ENCODE measurements around the gene ZFAND3.

The ZFAND3 gene

DNA sequence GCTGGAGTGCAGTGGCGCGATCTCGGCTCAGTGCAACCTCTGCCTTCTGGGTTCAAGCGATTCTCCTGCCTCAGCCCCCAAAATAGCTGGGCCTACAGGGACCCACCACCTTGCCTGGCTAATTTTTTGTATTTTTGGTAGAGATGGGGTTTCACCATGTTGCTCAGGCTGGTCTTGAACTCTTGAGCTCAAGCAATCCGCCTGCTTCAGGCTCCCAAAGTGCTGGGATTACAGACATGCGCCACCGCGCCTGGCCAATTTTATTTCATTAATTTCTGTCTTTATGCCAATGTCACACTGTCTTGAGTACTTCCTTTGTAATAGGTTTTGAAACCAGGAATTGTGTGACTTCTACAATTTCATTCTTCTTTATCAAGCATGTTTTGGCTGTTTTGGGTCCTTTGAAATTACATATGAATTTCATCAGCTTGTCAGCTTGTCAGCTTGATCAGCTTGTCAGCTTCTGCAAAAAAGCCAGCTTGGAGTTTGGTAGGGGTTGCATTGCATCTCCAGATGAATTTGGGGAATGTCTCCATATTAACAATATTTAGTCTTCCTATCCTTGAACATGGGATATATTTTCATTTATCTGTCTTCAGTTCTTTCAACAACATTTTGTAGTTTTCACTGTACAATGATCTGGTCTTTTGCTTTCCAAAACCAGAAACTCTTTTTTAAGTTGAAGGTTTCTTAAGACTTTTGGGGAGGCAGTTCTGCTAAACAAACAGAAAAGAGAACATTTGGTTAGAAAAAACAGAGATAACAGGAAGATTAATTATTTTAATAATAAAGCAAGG is 20.8 kb downstream of the ZFAND3 start:
- Histone ChIP-seq H3K4me1 (ENCODE audit: insufficient read depth, low read length) (peaks cover 23% of the 10 kb centered on the region), H3K27ac (ENCODE audit: low read length) (no peak overlapping the region), H3K79me2 (ENCODE audit: insufficient read depth, low read length) (peaks cover 94% of the 10 kb centered on the region), H3K4me3 (ENCODE audit: low read depth in 1 of 2, low read length in 2 of 2) (no peak overlapping the region), H3K9me3 (ENCODE audit: insufficient read depth, low read length, severe bottlenecking) (no peaks in the 10 kb centered on the region), H3K4me2 (ENCODE audit: insufficient read depth, low read length) (no peak overlapping the region), H2AFZ (ENCODE audit: low read depth, low read length) (no peak overlapping the region), H3K9ac (ENCODE audit: low read depth, low read length) (no peak overlapping the region), H3K36me3 (ENCODE audit: insufficient read depth, low read length) (no peaks in the 10 kb centered on the region), H4K20me1 (ENCODE audit: insufficient read depth, low read length) (peaks cover 48% of the 10 kb centered on the region), H3K27me3 (ENCODE audit: insufficient read depth, low read length, poor library complexity) (no peaks in the 10 kb centered on the region)
- ATAC-seq (ENCODE audit: insufficient read depth, low read depth) (no peak), DNase-seq (no peak)
- no peak for TF ChIP-seq EZH2 (IDR thresholded peaks at IDR 0.05; ENCODE audit: borderline replicate concordance, low read depth, low read length, severe bottlenecking)
- TF ChIP-seq, protein P1, sequence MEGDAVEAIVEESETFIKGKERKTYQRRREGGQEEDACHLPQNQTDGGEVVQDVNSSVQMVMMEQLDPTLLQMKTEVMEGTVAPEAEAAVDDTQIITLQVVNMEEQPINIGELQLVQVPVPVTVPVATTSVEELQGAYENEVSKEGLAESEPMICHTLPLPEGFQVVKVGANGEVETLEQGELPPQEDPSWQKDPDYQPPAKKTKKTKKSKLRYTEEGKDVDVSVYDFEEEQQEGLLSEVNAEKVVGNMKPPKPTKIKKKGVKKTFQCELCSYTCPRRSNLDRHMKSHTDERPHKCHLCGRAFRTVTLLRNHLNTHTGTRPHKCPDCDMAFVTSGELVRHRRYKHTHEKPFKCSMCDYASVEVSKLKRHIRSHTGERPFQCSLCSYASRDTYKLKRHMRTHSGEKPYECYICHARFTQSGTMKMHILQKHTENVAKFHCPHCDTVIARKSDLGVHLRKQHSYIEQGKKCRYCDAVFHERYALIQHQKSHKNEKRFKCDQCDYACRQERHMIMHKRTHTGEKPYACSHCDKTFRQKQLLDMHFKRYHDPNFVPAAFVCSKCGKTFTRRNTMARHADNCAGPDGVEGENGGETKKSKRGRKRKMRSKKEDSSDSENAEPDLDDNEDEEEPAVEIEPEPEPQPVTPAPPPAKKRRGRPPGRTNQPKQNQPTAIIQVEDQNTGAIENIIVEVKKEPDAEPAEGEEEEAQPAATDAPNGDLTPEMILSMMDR (IDR thresholded peaks at IDR 0.05; ENCODE audit: borderline replicate concordance, extremely low read depth, low read length, poor library complexity, severe bottlenecking), result no peak

DNA sequence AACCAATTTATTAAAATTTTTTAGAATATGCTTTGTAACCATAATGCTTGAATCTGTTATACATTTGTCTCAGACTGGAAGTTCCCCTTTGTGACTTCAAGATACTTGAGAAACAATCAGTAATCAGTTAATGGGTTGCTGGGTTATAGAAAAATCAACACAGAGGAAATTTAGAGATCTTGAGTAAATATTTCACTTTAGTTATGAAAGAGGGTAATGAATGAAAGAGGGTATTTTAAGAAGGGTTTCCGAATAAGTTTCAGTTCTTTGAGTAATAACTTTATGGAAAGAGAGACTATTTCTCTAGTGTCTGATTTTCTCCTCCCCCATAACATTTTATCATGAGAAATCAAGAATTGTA is 21.4 kb downstream of the ZFAND3 start:
- no peak overlapping the region for H3K9ac ChIP-seq (ENCODE audit: low read depth, low read length)
- no peaks in the 10 kb centered on the region for H3K36me3 ChIP-seq (ENCODE audit: insufficient read depth, low read length)
- peaks cover 48% of the 10 kb centered on the region for H4K20me1 ChIP-seq (ENCODE audit: insufficient read depth, low read length)
- peaks cover 94% of the 10 kb centered on the region for H3K79me2 ChIP-seq (ENCODE audit: insufficient read depth, low read length)
- no peaks in the 10 kb centered on the region for H3K27me3 ChIP-seq (ENCODE audit: insufficient read depth, low read length, poor library complexity)
- H3K9me3 ChIP-seq (ENCODE audit: insufficient read depth, low read length, severe bottlenecking), result no peaks in the 10 kb centered on the region
- TF ChIP-seq EZH2 (IDR thresholded peaks at IDR 0.05; ENCODE audit: borderline replicate concordance, low read depth, low read length, severe bottlenecking), result no peak
- TF ChIP-seq, protein P1 (IDR thresholded peaks at IDR 0.05; ENCODE audit: borderline replicate concordance, extremely low read depth, low read length, poor library complexity, severe bottlenecking), result no peak
- no peak overlapping the region for H3K4me2 ChIP-seq (ENCODE audit: insufficient read depth, low read length)
- DNase-seq (no peak), ATAC-seq (ENCODE audit: insufficient read depth, low read depth) (no peak)
- no peak overlapping the region for H3K27ac ChIP-seq (ENCODE audit: low read length)
- H3K4me1 ChIP-seq (ENCODE audit: insufficient read depth, low read length), result peaks cover 23% of the 10 kb centered on the region
- H2AFZ ChIP-seq (ENCODE audit: low read depth, low read length), result no peak overlapping the region
- no peak overlapping the region for H3K4me3 ChIP-seq (ENCODE audit: low read depth in 1 of 2, low read length in 2 of 2)

DNA sequence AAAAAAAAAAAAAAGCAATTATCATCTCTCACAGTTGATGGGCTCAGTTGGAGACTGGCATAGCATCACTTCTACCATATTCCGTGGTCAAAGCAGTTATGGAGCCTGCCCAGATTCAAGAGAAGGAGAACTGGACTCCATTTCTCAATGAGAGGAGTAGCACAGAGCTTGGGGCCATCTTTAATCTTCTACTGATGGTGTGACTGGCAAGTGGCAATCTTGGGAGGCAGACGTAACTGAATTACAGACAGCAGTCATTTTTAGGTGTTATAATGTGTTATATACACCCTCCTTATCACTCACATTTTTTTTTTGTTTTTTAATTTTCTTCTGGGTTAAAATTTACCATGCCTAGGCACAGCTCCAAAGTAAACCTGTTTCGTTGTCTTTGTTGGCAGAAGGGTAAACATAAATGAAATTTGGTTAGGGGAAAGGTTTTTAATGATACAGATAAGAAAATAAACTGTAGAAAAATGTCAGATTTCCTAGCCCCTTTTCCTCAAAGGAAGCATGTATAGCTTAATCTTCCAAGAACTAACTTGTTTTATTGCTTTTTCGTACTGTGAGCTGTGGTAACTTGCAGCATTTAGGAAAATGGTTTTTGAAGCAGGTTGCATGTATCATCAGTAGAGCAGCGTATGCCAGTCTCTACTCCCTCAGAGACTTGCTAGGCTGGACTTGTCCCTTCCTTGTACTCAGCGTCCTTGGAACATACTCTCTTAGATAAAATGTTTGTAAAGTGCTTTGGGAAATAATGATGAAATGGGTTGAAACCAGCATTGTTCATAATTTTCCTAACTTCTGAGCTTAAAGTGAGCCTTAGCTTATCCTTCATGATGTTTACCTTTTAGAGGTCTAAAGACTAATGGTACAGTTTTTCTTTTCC is 25.7 kb downstream of the ZFAND3 start:
- no peak for ATAC-seq (ENCODE audit: insufficient read depth, low read depth)
- no peak overlapping the region for H3K4me2 ChIP-seq (ENCODE audit: insufficient read depth, low read length)
- H3K36me3 ChIP-seq (ENCODE audit: insufficient read depth, low read length), result no peaks in the 10 kb centered on the region

More for the DNA sequence above, 25.7 kb downstream of the ZFAND3 start:
- no peaks in the 10 kb centered on the region for H3K27me3 ChIP-seq (ENCODE audit: insufficient read depth, low read length, poor library complexity)
- H3K9ac ChIP-seq (ENCODE audit: low read depth, low read length), result no peak overlapping the region
- no peak overlapping the region for H3K4me3 ChIP-seq (ENCODE audit: low read depth in 1 of 2, low read length in 2 of 2)
- no peak overlapping the region for H3K27ac ChIP-seq (ENCODE audit: low read length)
- peaks cover 23% of the 10 kb centered on the region for H3K4me1 ChIP-seq (ENCODE audit: insufficient read depth, low read length)
- no peak for DNase-seq
- peaks cover 63% of the 10 kb centered on the region for H4K20me1 ChIP-seq (ENCODE audit: insufficient read depth, low read length)
- peaks cover 93% of the 10 kb centered on the region for H3K79me2 ChIP-seq (ENCODE audit: insufficient read depth, low read length)
- H2AFZ ChIP-seq (ENCODE audit: low read depth, low read length), result no peak overlapping the region
- H3K9me3 ChIP-seq (ENCODE audit: insufficient read depth, low read length, severe bottlenecking), result no peaks in the 10 kb centered on the region
- TF ChIP-seq, protein P1 (IDR thresholded peaks at IDR 0.05; ENCODE audit: borderline replicate concordance, extremely low read depth, low read length, poor library complexity, severe bottlenecking), result no peak
- no peak for TF ChIP-seq EZH2 (IDR thresholded peaks at IDR 0.05; ENCODE audit: borderline replicate concordance, low read depth, low read length, severe bottlenecking)
